T-helper 1 cell treated with Interleukin-12 subunit alpha and Interleukin-12 subunit beta and Interleukin-4 antibody, amounts not matched to agents 30 ng/mL and 1 ng/mL, for 36 hours (primary cell): ENCODE results near the gene IL17D. TPM values are rescaled to one million over a fixed set of nuclear protein-coding genes. Genes with fewer than 3 reads are reported as not detected.

ENCODE experiments used
- intact Hi-C: fragments of 100-400 bp; cut with micrococcal nuclease; formaldehyde crosslinking; loops from one replicate; pipeline ENCODE4 v1.15.1; 2024
- total RNA-seq: library from RNA; stranded (reverse); gene quantifications from 2 replicates; pipeline ENCODE4 v1.2.3, GENCODE V29; 2022

Gene IL17D
- total RNA-seq, 1 donor from 2014 or later: not detected

GRCh38 chr13:20689291-20689690 is 14.2 kb upstream of the IL17D start:
- intact Hi-C loops: no loop called here

- intact Hi-C loops: no loop called here
These were observed 11.9 kb upstream of the IL17D start for GRCh38 chr13:20691616-20692015.

- intact Hi-C loops: no loop called here
These were observed 7.4 kb upstream of the IL17D start for GRCh38 chr13:20696073-20696472.

- intact Hi-C loops: loop anchor here (5.0 to 10.0 kb wide), 4 partner anchors 435 to 778 kb away; partner anchors contain the start of gene ZDHHC20
These were observed 3.8 kb upstream of the IL17D start for GRCh38 chr13:20699715-20700114.

- intact Hi-C loops: loop anchor here (5.0 to 10.0 kb wide), 4 partner anchors 435 to 777 kb away; partner anchors contain the start of gene ZDHHC20
These were observed 3.2 kb upstream of the IL17D start for GRCh38 chr13:20700288-20700687.

- intact Hi-C loops: loop anchor here (5.0 to 10.0 kb wide), 4 partner anchors 433 to 776 kb away; partner anchors contain the start of gene ZDHHC20
These were observed 2.0 kb upstream of the IL17D start for GRCh38 chr13:20701461-20701860.

- intact Hi-C loops: loop anchor here (2.0 to 10.0 kb wide), 6 partner anchors 126 to 775 kb away; partner anchors contain the start of gene ZDHHC20
These were observed 977 bp upstream of the IL17D start for GRCh38 chr13:20702530-20702914.

GRCh38 chr13:20703780-20704458 is 420 bp downstream of the IL17D start:
- intact Hi-C loops: loop anchor here (1.0 to 10.0 kb wide), 12 partner anchors 69 to 899 kb away; partner anchors contain the start of genes EEF1AKMT1, IFT88, XPO4 and ZDHHC20

- intact Hi-C loops: loop anchor here (1.0 to 10.0 kb wide), 10 partner anchors 69 to 898 kb away; partner anchors contain the start of genes EEF1AKMT1, IFT88, XPO4 and ZDHHC20
These were observed 1.1 kb downstream of the IL17D start for GRCh38 chr13:20704459-20705069.

GRCh38 chr13:20706661-20707060 is 3.2 kb downstream of the IL17D start:
- intact Hi-C loops: loop anchor here (10.0 kb wide), 1 partner anchor 428 kb away; no protein-coding TSS in a partner anchor

- intact Hi-C loops: loop anchor here (10.0 kb wide), 1 partner anchor 427 kb away; no protein-coding TSS in a partner anchor
These were observed 4.7 kb downstream of the IL17D start for GRCh38 chr13:20708216-20708615.

GRCh38 chr13:20709369-20709768 is 5.9 kb downstream of the IL17D start:
- intact Hi-C loops: loop anchor here (10.0 kb wide), 1 partner anchor 425 kb away; no protein-coding TSS in a partner anchor

GRCh38 chr13:20709782-20710181 is 6.3 kb downstream of the IL17D start:
- intact Hi-C loops: loop anchor here (10.0 kb wide), 1 partner anchor 425 kb away; no protein-coding TSS in a partner anchor

- intact Hi-C loops: loop anchor here (1.0 kb wide), 3 partner anchors 117 to 216 kb away; no protein-coding TSS in a partner anchor
These were observed 8.0 kb downstream of the IL17D start for GRCh38 chr13:20711301-20712044.

- intact Hi-C loops: no loop called here
These were observed 9.5 kb downstream of the IL17D start for GRCh38 chr13:20713014-20713376.

GRCh38 chr13:20713751-20714150 is 10.3 kb downstream of the IL17D start:
- intact Hi-C loops: no loop called here

- intact Hi-C loops: no loop called here
These were observed 10.7 kb downstream of the IL17D start for GRCh38 chr13:20714161-20714560.

- intact Hi-C loops: no loop called here
These were observed 11.2 kb downstream of the IL17D start for GRCh38 chr13:20714563-20715329.

- intact Hi-C loops: no loop called here
These were observed 11.8 kb downstream of the IL17D start for GRCh38 chr13:20715330-20715712.

GRCh38 chr13:20716951-20717350 is 13.5 kb downstream of the IL17D start:
- intact Hi-C loops: no loop called here
